Endometrial microvascular endothelial cells (primary cell): Measurements from ENCODE around the gene LASP1NB.

Experiments used
- in situ Hi-C: cut with HindIII; loops from 2 replicates; pipeline ENCODE4 v1.10.0; 2017; ENCODE audit warnings: low sequenced_read_pairs, low pct_unique_long_range_greater_than_20kb; ENCODE audit errors: inconsistent ontology term

LASP1NB gene

GRCh38 chr17:38925263-38925995 is at the start of gene LASP1NB:
LASP1NB (plus strand) TSS chr17:38925614.
- in situ Hi-C loops: no loop called here

DNA sequence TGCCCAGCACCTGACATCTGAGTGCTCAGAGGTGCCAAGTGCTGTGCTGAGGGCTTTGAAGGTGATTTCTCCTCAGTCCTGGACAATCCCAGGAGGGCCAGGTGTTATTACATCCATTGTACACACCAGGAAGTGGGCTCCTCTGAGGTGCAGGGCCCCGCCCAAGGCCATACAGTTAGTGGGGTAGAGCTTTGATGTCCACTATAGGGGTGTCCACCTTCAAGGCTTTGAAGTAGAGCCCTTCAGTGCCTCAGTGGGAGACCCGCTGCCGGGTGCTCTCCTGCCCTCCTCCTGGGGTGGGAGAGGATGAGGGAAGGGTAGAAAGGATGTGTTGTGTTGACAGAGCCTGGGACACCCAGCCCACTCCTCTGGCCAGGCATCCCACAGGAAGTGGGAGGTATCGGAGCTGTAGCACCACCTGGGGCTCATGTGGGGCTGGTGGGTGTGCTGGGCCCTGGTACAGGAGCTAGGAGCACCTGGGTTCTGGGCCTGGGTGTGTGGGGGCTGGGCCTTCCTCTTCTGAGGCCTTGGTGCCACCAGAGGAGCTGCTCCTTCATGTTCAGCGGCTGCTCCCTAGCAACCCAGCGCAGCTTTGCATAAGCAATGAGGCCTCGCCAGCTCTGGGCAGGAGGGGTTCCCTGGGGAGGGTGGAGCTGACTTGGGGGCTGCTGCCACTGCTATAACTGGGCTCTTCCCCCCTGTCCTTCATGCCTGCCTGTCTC is 48.1 kb upstream of the LASP1NB start:
- in situ Hi-C loops: no loop called here

DNA sequence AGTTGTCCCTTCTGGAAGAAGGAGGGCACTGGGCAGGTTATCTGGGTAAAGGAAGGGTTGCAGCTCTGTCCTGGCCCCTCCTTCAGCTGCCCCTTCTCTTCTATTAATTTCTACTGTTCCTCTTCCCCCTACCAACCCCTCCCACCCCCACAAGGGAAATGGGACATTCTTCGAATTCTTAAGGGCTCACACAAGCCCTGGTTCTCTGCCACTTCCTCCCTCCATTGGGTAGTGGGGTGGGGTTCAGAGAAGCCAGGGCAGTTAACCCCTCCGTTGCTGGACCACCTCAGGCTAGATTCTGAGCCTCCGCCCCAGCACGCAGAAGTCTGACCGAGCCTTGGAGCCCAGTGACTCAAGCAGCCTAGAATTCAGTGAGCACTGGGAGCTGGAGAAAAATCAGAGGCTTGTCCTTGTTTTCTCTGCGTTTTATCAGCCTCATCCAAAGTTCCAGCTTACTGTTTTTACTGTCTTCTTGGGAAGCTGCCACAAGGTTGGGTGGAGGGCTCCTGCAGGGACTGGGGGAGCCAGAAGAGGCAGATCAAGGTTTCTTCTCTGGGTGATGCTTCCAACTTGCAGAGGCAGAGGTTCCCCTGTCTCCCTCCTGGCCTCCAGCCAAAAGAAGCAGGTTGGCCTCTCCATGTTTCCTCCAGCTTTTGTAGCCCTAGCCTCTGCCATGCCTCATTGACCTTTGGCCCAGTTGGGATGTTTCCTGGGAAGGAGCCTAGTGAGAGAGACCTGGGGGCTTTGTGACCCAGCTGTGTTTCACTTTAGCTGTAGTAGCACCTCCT is 45.3 kb upstream of the LASP1NB start:
- in situ Hi-C loops: no loop called here

GRCh38 chr17:38881600-38882191 is 43.7 kb upstream of the LASP1NB start:
- in situ Hi-C loops: no loop called here

DNA sequence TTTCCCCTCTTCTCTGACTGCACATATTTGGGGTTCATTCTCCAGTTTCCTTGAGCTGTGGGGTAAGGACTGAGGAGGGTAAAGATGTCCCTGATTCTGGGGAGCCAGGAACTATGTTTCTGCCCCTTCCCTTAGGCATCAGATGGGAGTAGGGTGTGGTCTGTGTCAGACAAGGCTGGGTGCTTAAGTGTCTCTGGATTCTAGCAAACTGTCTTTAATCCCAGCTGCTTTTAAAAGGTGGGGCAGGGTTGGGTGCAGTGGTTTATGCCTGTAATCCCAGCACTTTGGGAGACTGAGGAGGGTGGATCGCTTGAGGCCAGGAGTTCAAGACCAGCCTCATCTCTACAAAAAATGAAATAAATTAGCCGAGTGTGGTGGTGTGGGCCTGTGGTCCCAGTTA is 42.5 kb upstream of the LASP1NB start:
- in situ Hi-C loops: no loop called here

DNA sequence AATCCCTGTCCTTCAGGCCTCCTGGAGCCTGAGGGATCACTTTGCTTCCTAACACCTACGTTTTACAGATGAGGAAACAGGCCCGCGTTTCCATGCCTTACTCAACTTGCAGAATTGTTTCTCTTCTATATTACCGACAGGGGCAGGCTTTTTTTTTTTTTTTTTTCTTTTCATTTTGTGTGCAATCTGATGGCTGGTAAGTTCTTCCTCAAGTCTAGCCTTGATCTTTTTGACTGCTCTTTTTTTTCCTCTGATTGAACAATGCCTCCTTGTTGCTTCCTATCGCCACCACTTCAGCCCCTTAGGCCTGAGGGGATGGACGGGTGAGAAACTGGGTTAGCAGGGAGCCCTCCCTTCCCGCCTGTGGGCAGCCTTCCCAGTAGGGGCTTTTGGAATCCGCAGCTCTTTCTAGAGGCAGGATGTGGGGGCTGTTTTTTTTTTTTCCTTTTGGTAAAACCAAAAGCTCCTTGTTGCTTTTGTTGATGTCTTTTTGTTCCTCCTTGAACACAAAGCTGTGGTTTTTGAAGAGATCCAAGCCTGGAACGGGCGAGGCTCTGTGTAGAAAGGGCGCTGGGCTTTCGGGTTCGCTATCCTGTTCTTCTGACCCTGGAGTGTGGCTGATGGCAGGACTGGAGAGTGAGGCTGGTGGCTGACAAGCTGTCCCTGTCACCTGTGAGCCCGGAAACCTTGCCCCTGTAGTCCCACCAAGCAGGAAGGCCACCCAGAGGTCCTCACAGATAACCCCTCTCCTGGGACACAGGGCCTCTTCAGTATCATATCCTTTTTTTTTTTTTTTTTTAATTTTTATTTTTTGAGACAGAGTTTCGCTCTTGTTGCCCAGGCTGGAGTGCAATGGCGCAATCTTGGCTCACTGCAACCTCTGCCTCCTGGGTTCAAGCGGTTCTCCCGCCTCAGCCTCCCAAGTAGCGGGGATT is 41.6 kb upstream of the LASP1NB start:
- in situ Hi-C loops: no loop called here

- in situ Hi-C loops: no loop called here
Measured at GRCh38 chr17:38885044-38885727, 40.2 kb upstream of the LASP1NB start.

- in situ Hi-C loops: no loop called here
Measured at GRCh38 chr17:38885728-38886642, 39.4 kb upstream of the LASP1NB start.

- in situ Hi-C loops: no loop called here
Measured at GRCh38 chr17:38886643-38887010, 38.8 kb upstream of the LASP1NB start.

DNA sequence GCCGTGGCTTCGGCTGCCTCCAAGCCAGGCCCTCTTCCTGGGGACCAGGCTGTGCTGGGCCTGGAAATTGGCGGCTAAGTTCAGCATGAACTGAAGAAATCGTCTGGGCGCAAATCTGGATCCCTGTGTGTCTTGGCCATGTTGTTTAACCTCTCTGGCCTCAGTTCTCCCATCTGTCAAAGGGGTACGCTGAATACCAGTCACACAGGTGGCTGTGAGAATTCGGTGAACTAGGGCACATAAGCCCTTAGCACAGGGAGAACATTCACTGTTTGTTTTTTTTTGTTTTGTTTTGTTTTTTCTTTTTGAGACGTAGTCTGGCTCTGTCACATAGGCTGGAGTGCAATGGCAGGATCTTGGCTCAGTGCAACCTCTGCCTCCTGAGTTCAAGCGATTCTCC is 36.6 kb upstream of the LASP1NB start:
- in situ Hi-C loops: no loop called here

DNA sequence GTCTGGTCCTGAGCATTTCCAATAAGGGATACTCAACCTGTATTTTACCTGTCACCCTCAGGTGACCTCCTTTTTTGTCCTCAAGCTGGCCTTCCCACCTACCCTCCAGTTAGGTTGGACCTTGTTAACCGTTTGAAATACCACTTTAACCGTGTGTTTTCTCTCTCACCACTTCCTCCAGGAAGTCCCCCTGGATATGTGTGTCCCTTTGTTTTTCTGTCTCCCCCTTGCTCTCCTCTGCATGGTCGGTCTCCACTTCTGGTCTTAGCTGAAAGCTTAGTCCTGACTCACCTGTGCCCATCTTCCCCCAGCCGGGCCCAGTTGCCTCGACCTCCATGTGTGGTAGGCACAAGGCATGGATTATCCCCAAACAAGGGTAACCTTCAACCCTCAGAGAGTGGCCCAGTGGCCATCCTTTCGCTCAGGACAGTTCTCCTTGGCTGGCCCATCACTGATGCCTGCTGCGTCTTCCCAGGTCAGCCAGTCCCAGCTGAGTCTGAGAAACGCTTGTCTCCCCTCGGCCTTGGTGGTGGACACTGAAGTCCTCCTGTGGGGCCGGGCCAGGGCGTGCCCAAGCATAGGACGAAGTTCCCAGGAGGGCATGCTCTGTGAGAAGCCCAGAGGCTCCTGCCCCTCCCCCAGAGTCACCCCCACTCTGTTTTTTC is 35.5 kb upstream of the LASP1NB start:
- in situ Hi-C loops: no loop called here

- in situ Hi-C loops: no loop called here
Measured at GRCh38 chr17:38890410-38890746, 35.0 kb upstream of the LASP1NB start.

- in situ Hi-C loops: no loop called here
Measured at GRCh38 chr17:38891441-38891840, 34.0 kb upstream of the LASP1NB start.

DNA sequence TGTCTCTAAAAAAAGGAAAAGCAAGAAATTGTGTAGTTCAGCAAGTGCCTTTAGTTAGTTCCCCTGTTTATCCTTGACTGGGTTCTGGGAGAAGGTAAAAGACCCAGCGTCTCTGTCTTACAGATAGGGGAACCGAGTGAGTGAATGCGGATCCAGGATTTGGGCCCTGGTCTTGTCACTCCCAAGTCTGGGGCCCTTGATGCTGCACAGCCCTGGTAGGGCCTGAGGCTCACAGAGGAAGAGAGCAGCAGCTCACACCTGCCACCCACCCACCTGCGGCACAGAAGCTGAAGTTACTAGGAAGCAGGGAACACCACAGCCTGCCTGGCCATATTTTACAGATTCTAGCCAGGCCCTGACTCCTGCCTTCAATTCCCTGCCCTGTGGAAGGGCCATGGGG is 33.3 kb upstream of the LASP1NB start:
- in situ Hi-C loops: no loop called here

GRCh38 chr17:38892620-38893019 is 32.8 kb upstream of the LASP1NB start:
- in situ Hi-C loops: no loop called here

DNA sequence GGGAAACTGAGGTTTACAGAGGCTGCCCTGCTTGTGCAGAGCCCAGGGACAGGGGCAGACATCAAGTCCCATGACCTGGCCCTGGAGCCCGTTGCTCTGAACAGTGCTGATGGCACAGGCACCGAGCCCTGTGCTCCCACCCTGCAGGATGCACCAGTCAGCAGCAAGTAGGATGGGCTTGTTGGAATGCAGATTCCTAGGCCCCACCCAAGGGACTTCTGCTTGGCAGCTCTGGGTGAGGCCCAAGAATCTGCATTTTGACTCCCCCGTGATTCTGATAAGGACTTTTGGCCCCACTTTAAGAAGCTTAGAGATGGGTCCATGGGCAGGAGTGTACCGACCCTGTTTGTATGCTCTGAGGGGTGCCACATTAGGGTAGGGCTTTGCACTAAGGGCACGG is 32.3 kb upstream of the LASP1NB start:
- in situ Hi-C loops: no loop called here

DNA sequence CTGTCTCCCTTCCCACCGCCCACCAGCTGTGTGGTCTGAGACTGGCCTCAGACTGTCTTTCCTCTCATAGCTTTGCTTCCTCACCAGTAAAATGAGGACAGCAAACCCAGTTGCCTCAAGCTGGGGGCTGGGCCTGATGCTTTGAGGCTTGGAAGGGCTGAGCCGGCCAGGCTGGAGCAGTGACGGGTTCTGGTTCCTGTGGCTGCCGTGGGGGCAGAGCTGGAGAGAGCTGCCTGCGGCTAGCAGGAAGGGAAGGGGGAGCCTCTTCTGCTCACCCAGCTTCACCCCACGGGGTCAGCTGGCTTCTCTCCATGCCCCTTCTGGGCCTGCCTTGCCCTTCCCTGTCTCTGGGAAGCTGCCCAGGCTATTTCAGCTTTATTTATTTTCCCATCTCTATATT is 31.8 kb upstream of the LASP1NB start:
- in situ Hi-C loops: no loop called here
